A549 treated with dexamethasone at 1 μM for 4 hours (cell line): ENCODE results near the gene RUSC2. TPM values are rescaled to one million over a fixed set of nuclear protein-coding genes. Genes with fewer than 3 reads are reported as not detected.

Experiments
- total RNA-seq: library from RNA; stranded (reverse); fragments of 200-300 nt; extraction: Qiagen RNA extraction; gene quantifications from 5 replicates; pipeline ENCODE4 v1.2.3, GENCODE V29; 2022

The RUSC2 gene, protein sequence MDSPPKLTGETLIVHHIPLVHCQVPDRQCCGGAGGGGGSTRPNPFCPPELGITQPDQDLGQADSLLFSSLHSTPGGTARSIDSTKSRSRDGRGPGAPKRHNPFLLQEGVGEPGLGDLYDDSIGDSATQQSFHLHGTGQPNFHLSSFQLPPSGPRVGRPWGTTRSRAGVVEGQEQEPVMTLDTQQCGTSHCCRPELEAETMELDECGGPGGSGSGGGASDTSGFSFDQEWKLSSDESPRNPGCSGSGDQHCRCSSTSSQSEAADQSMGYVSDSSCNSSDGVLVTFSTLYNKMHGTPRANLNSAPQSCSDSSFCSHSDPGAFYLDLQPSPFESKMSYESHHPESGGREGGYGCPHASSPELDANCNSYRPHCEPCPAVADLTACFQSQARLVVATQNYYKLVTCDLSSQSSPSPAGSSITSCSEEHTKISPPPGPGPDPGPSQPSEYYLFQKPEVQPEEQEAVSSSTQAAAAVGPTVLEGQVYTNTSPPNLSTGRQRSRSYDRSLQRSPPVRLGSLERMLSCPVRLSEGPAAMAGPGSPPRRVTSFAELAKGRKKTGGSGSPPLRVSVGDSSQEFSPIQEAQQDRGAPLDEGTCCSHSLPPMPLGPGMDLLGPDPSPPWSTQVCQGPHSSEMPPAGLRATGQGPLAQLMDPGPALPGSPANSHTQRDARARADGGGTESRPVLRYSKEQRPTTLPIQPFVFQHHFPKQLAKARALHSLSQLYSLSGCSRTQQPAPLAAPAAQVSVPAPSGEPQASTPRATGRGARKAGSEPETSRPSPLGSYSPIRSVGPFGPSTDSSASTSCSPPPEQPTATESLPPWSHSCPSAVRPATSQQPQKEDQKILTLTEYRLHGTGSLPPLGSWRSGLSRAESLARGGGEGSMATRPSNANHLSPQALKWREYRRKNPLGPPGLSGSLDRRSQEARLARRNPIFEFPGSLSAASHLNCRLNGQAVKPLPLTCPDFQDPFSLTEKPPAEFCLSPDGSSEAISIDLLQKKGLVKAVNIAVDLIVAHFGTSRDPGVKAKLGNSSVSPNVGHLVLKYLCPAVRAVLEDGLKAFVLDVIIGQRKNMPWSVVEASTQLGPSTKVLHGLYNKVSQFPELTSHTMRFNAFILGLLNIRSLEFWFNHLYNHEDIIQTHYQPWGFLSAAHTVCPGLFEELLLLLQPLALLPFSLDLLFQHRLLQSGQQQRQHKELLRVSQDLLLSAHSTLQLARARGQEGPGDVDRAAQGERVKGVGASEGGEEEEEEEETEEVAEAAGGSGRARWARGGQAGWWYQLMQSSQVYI (N-terminal part only)
- 19.6 to 36.1 TPM (median 33.1 TPM) in 5 replicates for total RNA-seq

DNA sequence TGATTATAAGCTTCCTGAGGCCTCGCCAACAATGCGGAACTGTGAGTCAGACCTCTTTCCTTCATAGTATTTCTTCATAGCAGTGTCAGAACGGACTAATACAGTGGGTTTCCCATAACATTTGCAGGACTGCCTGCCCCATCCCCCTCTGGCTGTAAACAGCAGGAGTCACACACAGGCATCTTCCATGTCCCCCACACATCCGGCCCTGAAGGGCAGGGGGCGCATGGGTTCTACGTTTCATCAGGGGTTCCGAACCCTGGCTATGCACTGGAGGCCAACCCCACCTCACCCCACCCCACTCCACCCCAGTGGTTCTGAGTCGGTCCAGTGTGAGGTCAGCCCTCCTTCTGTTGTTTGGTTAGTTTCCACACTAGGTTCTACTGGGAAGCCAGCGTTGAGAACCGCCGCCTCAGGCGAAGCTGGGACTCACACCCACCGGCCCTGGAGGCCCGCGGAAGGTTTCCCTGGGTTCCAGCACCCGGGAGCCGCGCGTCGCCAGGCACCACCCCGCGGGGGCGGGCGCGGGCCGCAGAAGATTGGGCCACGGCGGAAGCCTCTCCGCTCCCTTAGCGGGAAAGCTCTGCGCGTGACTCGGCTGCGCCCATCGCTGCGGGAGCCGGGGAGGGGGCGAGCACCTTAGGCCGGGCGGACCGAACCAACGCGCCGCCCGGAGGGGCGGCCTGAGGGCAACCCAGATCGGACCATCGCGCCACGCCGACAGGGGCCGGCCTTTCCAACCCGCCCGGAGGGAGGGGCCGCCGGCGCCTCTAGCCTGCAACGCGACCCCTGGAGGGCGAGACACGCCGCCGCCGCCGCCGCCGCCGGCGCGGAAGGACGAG lies at the start of gene RUSC2:
TSS of gene RUSC2 (plus strand) at position 799 of the 842 bp plus-strand sequence. CDS start 56,411 bp downstream, outside the sequence.

Other genes starting within 250 kb of the RUSC2 start
- gene TESK1, start 115.2 kb downstream of the RUSC2 start, total RNA-seq = 19.4 to 32.8 TPM (median 30.3 TPM) in 5 replicates
- 0.18 to 0.42 TPM (median 0.29 TPM) in 4 of 5 replicates, not detected in the other for gene CD72, start 128.3 kb downstream of the RUSC2 start, total RNA-seq
- not detected in 5 replicates for gene SIT1, start 160.8 kb downstream of the RUSC2 start, total RNA-seq
- gene RMRP, start 167.9 kb downstream of the RUSC2 start, total RNA-seq = 4.7 to 10.3 TPM (median 5.3 TPM) in 3 of 5 replicates, not detected in the others
- 24.5 to 32.3 TPM (median 29.5 TPM) in 5 replicates for gene CCDC107, start 168.2 kb downstream of the RUSC2 start, total RNA-seq
- gene ARHGEF39, start 175.1 kb downstream of the RUSC2 start, total RNA-seq = 11.5 to 16.2 TPM (median 15.4 TPM) in 5 replicates
- 5.6 to 10.5 TPM (median 8.9 TPM) in 5 replicates for gene CA9, start 183.8 kb downstream of the RUSC2 start, total RNA-seq
- gene TPM2, start 199.8 kb downstream of the RUSC2 start, total RNA-seq = 663 to 742 TPM (median 711 TPM) in 5 replicates
- gene TLN1, start 242.1 kb downstream of the RUSC2 start, total RNA-seq = 103 to 127 TPM (median 113 TPM) in 5 replicates
- gene CREB3, start 242.6 kb downstream of the RUSC2 start, total RNA-seq = 52.5 to 59.5 TPM (median 55.6 TPM) in 5 replicates